GM12892 (cell line): ENCODE results near the gene COX8C.

Experiments used
- POLR2A ChIP-seq: IDR thresholded peaks from 2 replicates; pipeline ENCODE4 v1.6.1; 2011; ENCODE audit warnings: low read depth, low read length, control low read depth
- TAF1 ChIP-seq: IDR thresholded peaks from 2 replicates; pipeline ENCODE4 v1.6.1; 2011; ENCODE audit warnings: low read depth, mild to moderate bottlenecking, control low read depth, low read length, borderline replicate concordance

DNA sequence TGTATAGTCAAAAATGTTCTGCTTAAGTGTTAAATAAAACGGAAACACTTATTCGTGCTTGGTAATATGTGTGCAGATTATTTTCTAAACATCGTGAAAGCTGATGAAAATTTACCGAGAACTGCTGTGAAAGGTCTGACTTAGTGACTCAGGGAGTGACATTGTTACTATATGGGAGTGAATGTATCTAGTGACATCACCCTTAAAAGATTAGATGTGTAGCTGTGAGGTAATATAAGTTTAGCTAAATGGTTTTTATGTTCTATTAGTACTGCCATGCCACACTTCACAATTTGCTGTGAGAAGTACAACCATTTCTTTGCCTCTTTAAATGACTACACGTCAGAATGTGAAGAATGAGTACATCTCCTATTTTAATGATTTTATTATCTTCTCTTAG lies 1.3 kb downstream of the COX8C start:
- TF ChIP-seq POLR2A (no peak), TAF1 (no peak)
